ENCODE results near the gene DHX32. TPM values are rescaled to one million over a fixed set of nuclear protein-coding genes. Genes with fewer than 3 reads are reported as not detected.

The DHX32 gene
- total RNA-seq, 1 experiment from 2014 or later, result 28.0 TPM

DNA sequence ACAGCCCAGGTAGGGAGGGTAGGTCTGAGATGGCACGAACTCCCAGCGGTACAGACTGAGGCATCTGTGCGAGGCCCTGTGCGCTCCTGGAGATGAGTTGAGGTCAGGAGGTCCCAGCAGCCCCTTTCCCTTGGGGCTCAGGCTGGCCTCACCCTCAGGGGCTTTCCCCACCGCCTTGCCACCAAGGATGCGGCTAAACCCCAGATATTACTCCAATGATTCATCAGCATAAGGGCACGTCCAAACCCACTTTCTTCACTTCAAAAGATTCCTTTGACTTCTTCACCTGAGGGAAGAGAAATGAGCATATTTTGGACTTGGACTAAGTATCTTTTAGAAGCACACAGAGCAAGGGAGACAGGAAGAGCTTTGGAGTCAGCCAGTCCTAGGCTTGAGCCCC lies 78.4 kb downstream of the DHX32 start:
- peaks cover 8% of the 10 kb centered on the region for H3K4me1 Mint-ChIP-seq
- DNase-seq (ENCODE audit: low spot score) (no peak), ATAC-seq (no peak)
- H3K4me3 Mint-ChIP-seq, result no peak overlapping the region
- H3K36me3 Mint-ChIP-seq, result peaks cover 33% of the 10 kb centered on the region
- POLR2A ChIA-PET, result no interaction called here
- no peaks in the 10 kb centered on the region for H3K9me3 Mint-ChIP-seq
- no peak overlapping the region for H3K27ac Mint-ChIP-seq
- CTCF ChIA-PET, result no interaction called here
- no peaks in the 10 kb centered on the region for H3K27me3 Mint-ChIP-seq (ENCODE audit: low read depth)
- no peak for TF ChIP-seq CREB1 (CRISPR knock-in tag; IDR thresholded peaks at IDR 0.05)
- no peak for TF ChIP-seq ZNF317 (CRISPR knock-in tag; IDR thresholded peaks at IDR 0.05; ENCODE audit: borderline replicate concordance, low read depth)
- TF ChIP-seq MYBL2 (CRISPR knock-in tag; IDR thresholded peaks at IDR 0.05), result no peak
- no peak for TF ChIP-seq GRHL2 (CRISPR knock-in tag; IDR thresholded peaks at IDR 0.05; ENCODE audit: insufficient replicate concordance, severe bottlenecking)
- TF ChIP-seq, protein P1, sequence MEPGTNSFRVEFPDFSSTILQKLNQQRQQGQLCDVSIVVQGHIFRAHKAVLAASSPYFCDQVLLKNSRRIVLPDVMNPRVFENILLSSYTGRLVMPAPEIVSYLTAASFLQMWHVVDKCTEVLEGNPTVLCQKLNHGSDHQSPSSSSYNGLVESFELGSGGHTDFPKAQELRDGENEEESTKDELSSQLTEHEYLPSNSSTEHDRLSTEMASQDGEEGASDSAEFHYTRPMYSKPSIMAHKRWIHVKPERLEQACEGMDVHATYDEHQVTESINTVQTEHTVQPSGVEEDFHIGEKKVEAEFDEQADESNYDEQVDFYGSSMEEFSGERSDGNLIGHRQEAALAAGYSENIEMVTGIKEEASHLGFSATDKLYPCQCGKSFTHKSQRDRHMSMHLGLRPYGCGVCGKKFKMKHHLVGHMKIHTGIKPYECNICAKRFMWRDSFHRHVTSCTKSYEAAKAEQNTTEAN (CRISPR knock-in tag; IDR thresholded peaks at IDR 0.05), result no peak
- no peak for TF ChIP-seq TEAD4 (CRISPR knock-in tag; IDR thresholded peaks at IDR 0.05)
- TF ChIP-seq, protein P2, sequence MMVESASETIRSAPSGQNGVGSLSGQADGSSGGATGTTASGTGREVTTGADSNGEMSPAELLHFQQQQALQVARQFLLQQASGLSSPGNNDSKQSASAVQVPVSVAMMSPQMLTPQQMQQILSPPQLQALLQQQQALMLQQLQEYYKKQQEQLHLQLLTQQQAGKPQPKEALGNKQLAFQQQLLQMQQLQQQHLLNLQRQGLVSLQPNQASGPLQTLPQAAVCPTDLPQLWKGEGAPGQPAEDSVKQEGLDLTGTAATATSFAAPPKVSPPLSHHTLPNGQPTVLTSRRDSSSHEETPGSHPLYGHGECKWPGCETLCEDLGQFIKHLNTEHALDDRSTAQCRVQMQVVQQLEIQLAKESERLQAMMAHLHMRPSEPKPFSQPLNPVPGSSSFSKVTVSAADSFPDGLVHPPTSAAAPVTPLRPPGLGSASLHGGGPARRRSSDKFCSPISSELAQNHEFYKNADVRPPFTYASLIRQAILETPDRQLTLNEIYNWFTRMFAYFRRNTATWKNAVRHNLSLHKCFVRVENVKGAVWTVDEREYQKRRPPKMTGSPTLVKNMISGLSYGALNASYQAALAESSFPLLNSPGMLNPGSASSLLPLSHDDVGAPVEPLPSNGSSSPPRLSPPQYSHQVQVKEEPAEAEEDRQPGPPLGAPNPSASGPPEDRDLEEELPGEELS (CRISPR knock-in tag; IDR thresholded peaks at IDR 0.05), result no peak
- TF ChIP-seq NFYB (CRISPR knock-in tag; conservative IDR thresholded peaks at IDR 0.05; ENCODE audit: low read depth), result no peak
- TF ChIP-seq ARID4B (CRISPR knock-in tag; IDR thresholded peaks at IDR 0.05; ENCODE audit: borderline replicate concordance), result no peak
- TF ChIP-seq NR1H2 (CRISPR knock-in tag; IDR thresholded peaks at IDR 0.05), result no peak
- TF ChIP-seq HMGXB4 (CRISPR knock-in tag; IDR thresholded peaks at IDR 0.05), result no peak
- no peak for TF ChIP-seq ELF4 (CRISPR knock-in tag; IDR thresholded peaks at IDR 0.05; ENCODE audit: low read depth)
- TF ChIP-seq ZNF219 (CRISPR knock-in tag; IDR thresholded peaks at IDR 0.05; ENCODE audit: borderline replicate concordance), result no peak

- ChIA-PET CTCF (no interaction called here), POLR2A (no interaction called here)
- Mint-ChIP-seq H3K9me3 (no peaks in the 10 kb centered on the region), H3K27me3 (ENCODE audit: low read depth) (no peaks in the 10 kb centered on the region), H3K27ac (no peak overlapping the region), H3K4me1 (peaks cover 8% of the 10 kb centered on the region), H3K4me3 (no peak overlapping the region), H3K36me3 (peaks cover 28% of the 10 kb centered on the region)
- ATAC-seq (no peak), DNase-seq (ENCODE audit: low spot score) (no peak)
- TF ChIP-seq, protein P2 (CRISPR knock-in tag; IDR thresholded peaks at IDR 0.05), result no peak
- TF ChIP-seq GABPB1 (CRISPR knock-in tag; IDR thresholded peaks at IDR 0.05) (no peak), JUN (CRISPR knock-in tag; IDR thresholded peaks at IDR 0.05) (no peak), IRF2 (CRISPR knock-in tag; IDR thresholded peaks at IDR 0.05; ENCODE audit: borderline replicate concordance, low read depth) (no peak), RORB (CRISPR knock-in tag; IDR thresholded peaks at IDR 0.05) (no peak), CDX4 (CRISPR knock-in tag; IDR thresholded peaks at IDR 0.05; ENCODE audit: borderline replicate concordance) (no peak), ERG (CRISPR knock-in tag; IDR thresholded peaks at IDR 0.05) (no peak)
- TF ChIP-seq, protein P3, sequence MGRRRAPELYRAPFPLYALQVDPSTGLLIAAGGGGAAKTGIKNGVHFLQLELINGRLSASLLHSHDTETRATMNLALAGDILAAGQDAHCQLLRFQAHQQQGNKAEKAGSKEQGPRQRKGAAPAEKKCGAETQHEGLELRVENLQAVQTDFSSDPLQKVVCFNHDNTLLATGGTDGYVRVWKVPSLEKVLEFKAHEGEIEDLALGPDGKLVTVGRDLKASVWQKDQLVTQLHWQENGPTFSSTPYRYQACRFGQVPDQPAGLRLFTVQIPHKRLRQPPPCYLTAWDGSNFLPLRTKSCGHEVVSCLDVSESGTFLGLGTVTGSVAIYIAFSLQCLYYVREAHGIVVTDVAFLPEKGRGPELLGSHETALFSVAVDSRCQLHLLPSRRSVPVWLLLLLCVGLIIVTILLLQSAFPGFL (CRISPR knock-in tag; IDR thresholded peaks at IDR 0.05; ENCODE audit: borderline replicate concordance), result no peak
Observed at GRCh38 chr10:125802131-125802530, 79.0 kb downstream of the DHX32 start.
